HFF-Myc (cell line): ENCODE measurements around the gene CCNYL1.
"Not testable (repeated sequence)": the region's sequence is repeated elsewhere in the genome, so short reads cannot be mapped to it uniquely, and the experiment has no call there.

Experiments
- DNase-seq: peaks from one replicate; pipeline ENCODE4 v3.0.0-alpha.2; 2011; ENCODE audit warnings: low read depth; ENCODE audit errors: extremely low read depth
- H3K4me3 ChIP-seq: replicated peaks from 2 replicates; pipeline ENCODE4 v1.5.1; 2011; ENCODE audit warnings: low read depth, mild to moderate bottlenecking, control low read depth, low read length
- CTCF ChIP-seq: IDR thresholded peaks from 2 replicates; pipeline ENCODE4 v1.5.1; 2012; ENCODE audit warnings: mild to moderate bottlenecking, low read depth, low read length, control low read depth; ENCODE audit errors: missing control alignments

The CCNYL1 gene

GRCh38 chr2:207716056-207716455, 4.6 kb downstream of the CCNYL1 start:
- TF ChIP-seq CTCF: no peak
- DNase-seq: no peak
- H3K4me3 ChIP-seq: no peak overlapping the region

GRCh38 chr2:207718521-207718920, 7.1 kb downstream of the CCNYL1 start:
- no peak overlapping the region for H3K4me3 ChIP-seq
- DNase-seq: no peak
- TF ChIP-seq CTCF: no peak

GRCh38 chr2:207719008-207719407, 7.6 kb downstream of the CCNYL1 start:
- DNase-seq: no peak
- no peak for TF ChIP-seq CTCF
- no peak overlapping the region for H3K4me3 ChIP-seq

GRCh38 chr2:207719655-207720054, 8.2 kb downstream of the CCNYL1 start:
- not testable (repeated sequence) for DNase-seq, H3K4me3 ChIP-seq

- H3K4me3 ChIP-seq: no peak overlapping the region
- DNase-seq: no peak
- no peak for TF ChIP-seq CTCF
Measured at GRCh38 chr2:207720517-207721187, 9.2 kb downstream of the CCNYL1 start.

GRCh38 chr2:207722773-207723424, 11.5 kb downstream of the CCNYL1 start:
- DNase-seq: no peak
- H3K4me3 ChIP-seq: no peak overlapping the region
- TF ChIP-seq CTCF: no peak

GRCh38 chr2:207723425-207723787, 12.0 kb downstream of the CCNYL1 start:
- DNase-seq, H3K4me3 ChIP-seq: not testable (repeated sequence)

- TF ChIP-seq CTCF: no peak
- H3K4me3 ChIP-seq: no peak overlapping the region
Measured at GRCh38 chr2:207724113-207724512, 12.7 kb downstream of the CCNYL1 start.

More at GRCh38 chr2:207724113-207724512, 12.7 kb downstream of the CCNYL1 start:
- DNase-seq: no peak
